ENCODE data around the gene ZCCHC24.

ZCCHC24 gene

GRCh38 chr10:79357180-79357579 is 88.2 kb downstream of the ZCCHC24 start:
- DNase-seq, result no peak

DNA sequence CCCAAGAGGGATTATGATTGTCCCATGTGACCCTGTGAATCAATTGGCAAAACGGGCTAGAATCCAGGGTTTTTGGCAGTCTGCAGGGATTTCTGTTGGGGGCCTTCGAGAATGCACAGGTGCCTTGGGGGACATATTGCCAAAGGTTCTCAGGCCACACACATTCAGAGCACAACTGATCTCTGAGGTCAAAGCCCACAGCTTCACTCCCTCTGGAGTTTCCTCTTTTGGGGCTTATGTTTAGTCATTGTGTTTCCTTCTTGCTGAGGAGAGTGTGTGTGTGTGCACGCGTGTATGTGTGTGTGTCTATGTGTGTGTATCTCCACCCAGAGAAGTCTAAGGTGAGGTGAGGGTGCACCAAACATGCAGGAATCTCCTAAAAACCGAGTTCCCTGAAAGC is 89.3 kb downstream of the ZCCHC24 start:
- DNase-seq, result no peak

GRCh38 chr10:79355420-79356017 is 89.9 kb downstream of the ZCCHC24 start:
- DNase-seq, result no peak

- no peak for DNase-seq
Observed at GRCh38 chr10:79354615-79355014, 90.8 kb downstream of the ZCCHC24 start.

- no peak for DNase-seq
Observed at GRCh38 chr10:79354141-79354540, 91.3 kb downstream of the ZCCHC24 start.

GRCh38 chr10:79353726-79354125 is 91.7 kb downstream of the ZCCHC24 start:
- no peak for DNase-seq

DNA sequence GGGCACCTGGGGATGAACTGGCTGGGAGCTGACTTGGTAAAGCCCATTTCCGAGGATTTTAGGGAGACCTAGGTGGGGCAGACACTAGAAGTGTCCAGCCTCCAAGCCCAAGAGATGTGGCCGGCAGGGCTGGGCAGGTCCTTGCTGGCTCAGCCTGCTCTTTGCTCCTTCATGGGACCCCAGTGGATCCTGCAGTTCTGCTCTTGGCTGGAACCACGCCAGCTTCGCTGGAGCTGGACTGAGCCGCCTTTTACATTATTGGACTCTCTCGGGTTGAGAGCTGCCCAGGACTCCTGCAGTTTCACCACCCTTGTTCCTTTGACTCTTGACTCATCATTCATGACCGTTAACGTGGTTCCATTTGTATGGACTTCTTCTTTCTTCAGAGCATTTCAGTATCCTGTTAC is 92.4 kb downstream of the ZCCHC24 start:
- DNase-seq, result no peak

GRCh38 chr10:79352035-79352877 is 93.2 kb downstream of the ZCCHC24 start:
- DNase-seq, result no peak

GRCh38 chr10:79351332-79351731 is 94.1 kb downstream of the ZCCHC24 start:
- DNase-seq, result no peak

DNA sequence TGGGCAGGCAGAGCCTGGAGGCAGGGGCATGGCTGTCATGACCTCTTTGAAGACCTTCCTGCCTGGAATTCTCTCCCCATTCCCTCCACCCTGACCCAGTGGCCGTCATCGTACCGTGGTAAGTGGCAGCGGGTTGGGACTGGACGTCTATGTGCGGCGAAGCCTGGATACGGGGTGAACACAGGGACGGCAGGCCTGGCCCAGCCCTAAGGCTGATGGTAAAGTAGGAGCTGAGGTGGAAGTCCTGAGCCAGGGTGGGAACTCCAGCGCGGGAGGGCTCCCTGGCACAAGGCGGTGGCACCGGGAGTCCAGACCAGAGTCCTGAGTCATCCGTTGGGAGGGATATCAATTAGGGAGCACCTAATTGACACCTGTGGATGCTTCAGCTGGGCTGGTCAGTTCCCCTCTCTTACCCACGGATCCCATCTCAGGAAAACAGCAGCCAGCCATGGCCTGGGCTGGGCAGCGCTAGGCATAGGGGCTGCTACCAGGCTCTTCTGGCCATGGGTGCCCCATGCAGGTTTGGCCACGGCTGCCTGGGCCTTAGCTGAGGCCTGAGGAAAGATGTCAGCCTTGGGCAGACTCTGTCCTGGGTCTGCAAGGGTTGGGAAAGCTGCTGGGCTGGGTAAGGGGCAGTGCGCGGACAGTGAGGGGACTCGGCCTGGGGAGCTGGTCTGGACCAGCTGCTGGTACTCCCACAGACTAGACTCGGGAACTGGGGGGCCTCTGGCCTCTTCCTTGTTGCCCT is 94.8 kb downstream of the ZCCHC24 start:
- DNase-seq, result no peak

- no peak for DNase-seq
Observed at GRCh38 chr10:79349766-79350406, 95.5 kb downstream of the ZCCHC24 start.

DNA sequence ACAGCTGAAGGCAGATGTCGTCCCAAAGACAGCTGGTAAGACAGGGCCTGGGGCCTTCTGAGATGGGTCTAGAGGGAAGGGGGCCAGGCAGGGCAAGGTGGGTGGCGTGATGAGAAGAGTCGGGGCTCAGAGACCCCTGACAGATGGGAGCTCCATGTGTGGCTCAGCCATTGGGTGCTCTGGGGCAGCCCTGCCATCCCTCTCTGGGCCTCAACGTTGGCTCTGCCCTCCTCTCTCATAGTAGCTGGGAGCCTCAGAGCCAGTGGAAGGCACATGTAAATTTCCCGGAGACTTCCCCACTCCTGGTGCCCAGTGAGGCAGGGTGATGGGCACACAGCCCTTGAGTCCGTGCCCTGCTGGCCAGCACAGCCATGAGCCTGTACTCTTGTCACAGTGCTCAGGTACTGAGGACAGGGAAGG is 96.3 kb downstream of the ZCCHC24 start:
- no peak for DNase-seq

GRCh38 chr10:79348640-79348988 is 96.8 kb downstream of the ZCCHC24 start:
- no peak for DNase-seq

GRCh38 chr10:79347894-79348639 is 97.4 kb downstream of the ZCCHC24 start:
- DNase-seq, result peak; percentile 48 to 85 (median 59)

- peak; percentile 81 to 95 (median 85) for DNase-seq
Observed at GRCh38 chr10:79347226-79347893, 98.1 kb downstream of the ZCCHC24 start, which contains the start of gene PPIF. Gene PPIF (plus strand): TSS chr10:79347469. CDS start chr10:79347549, 80 bp downstream.

DNA sequence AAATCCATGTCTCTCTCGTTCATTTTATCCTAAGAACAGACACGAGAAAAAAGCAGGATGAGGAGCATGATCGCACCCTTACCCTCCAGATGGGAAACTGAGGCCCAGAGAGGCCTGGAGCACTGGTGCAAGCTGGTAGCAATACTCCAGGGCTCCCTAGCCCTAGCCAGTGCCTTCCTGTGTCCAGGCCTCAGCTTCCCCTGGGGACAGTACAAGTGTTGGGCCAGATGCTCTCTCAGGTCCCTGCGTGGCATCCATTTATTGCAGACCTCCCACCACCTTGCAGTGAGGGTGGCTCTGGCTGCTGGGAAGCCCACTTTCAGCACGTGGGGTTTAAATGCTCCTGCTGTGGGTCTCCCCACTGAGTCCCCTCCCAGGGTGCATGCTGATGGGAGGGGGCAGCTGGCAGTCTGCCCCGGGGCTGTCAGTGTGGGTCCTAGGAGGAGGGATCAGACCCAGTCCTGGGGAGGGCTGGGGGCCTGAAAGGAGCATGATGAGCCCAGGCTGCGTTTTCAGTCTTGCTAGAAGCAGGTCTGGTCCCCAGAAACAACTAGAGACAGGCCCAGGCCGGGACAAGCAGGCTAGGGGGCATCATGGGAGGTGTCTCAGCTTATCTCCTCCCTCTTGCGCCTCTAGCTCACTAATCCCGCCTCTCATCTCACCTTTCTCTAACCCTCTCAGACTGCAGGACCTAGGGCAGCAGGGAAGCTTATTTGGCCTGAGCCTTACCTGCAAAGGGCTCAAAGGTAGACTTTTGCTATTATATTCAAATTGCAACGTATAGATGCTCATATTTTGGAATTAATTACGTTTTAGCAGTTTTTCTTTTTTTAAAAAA is 98.8 kb downstream of the ZCCHC24 start:
- no peak for DNase-seq

DNA sequence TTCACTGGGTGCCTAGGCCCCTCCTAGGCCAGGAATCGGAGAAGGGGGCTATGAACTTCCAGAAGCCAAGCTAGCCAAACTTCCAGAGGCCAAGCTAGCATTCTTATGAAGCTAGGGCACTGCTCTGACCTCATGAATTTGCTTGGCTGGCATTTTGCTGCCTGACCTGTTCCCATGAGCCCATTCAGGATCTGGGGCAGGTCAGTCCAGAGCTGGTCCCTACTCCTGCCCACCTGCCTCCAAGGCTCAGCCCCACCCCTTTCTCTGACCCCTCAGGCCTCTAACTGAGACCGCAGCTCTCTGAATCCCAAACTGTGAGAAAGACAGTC is 99.4 kb downstream of the ZCCHC24 start:
- DNase-seq, result no peak

- DNase-seq, result no peak
Observed at GRCh38 chr10:79345241-79346011, 100.0 kb downstream of the ZCCHC24 start.

GRCh38 chr10:79344502-79345195 is 100.8 kb downstream of the ZCCHC24 start:
- no peak for DNase-seq

Measured in T-helper 1 cell (primary cell).